HepG2 (cell line): ENCODE measurements around the gene PLK3. TPM values are rescaled to one million over a fixed set of nuclear protein-coding genes. Genes with fewer than 3 reads are reported as not detected.

Experiments used
- ATAC-seq: fragments of 200-7000 bp; cut with Tn5 transposase; 3 replicates; pipeline ENCODE4 v1.9.1; 2020; ENCODE audit warnings: mild to moderate bottlenecking, moderate library complexity
- BruUV-seq: library from RNA; stranded (reverse); fragments of 400-500 nt; replicated peaks from 2 replicates; lab custom pipeline; 2021; lab: Mats Ljungman, UMichigan
- CTCF ChIA-PET: fragments of 300-600 bp; formaldehyde crosslinking; extraction: SDS; loops from one replicate; lab custom pipeline; 2021; ENCODE audit warnings: low total read pairs, inconsistent platforms, low intra/inter-chr PET ratio; lab: Yijun Ruan, JAX
- POLR2A ChIA-PET: fragments of 350-600 bp; sonication (Branson Sonifier 250); formaldehyde crosslinking; loops from one replicate; lab custom pipeline; 2020; ENCODE audit warnings: antibody characterized with exemption, inconsistent platforms; lab: Yijun Ruan, JAX
- DNase-seq: peaks from one replicate; pipeline ENCODE4 v3.0.0-alpha.2; 2015; ENCODE audit warnings: low spot score
- FAIRE-seq: peaks from 3 replicates; lab custom pipeline; 2011; peaks lifted over from hg19 to GRCh38; lab: Jason Lieb, UNC
- H2AFZ ChIP-seq: one replicate; pipeline ENCODE4 v1.6.1; 2011; ENCODE audit warnings: low read length, inconsistent platforms
- H3K27ac ChIP-seq: fragments of 300-600 bp; 3 replicates; pipeline ENCODE4 v1.8.0; 2011; ENCODE audit warnings: mixed run types, mild to moderate bottlenecking, mixed read lengths, low read length, inconsistent platforms; ENCODE audit not compliant: insufficient read depth; ENCODE audit errors: extremely low read length
- H3K27me3 ChIP-seq, 2 experiments: fragments of 200-600 bp in 1 of 2; 2 replicates in 1 of 2; 3 replicates in 1 of 2; pipeline versions ENCODE4 v1.6.0 to v1.8.0; 2011; ENCODE audit warnings: low read length in 2 of 2, mild to moderate bottlenecking in 2 of 2, moderate library complexity in 2 of 2, inconsistent platforms in 1 of 2; ENCODE audit not compliant: insufficient read depth in 2 of 2, control insufficient read depth in 1 of 2
- H3K36me3 ChIP-seq, 2 experiments: fragments of 200-600 bp in 1 of 2; replicated peaks in 1 of 2; 2 replicates in 1 of 2; 3 replicates in 1 of 2; pipeline versions ENCODE4 v1.5.1 to v1.8.0; 2011; ENCODE audit warnings: low read length in 2 of 2, inconsistent platforms in 1 of 2; ENCODE audit not compliant: insufficient read depth in 2 of 2, control insufficient read depth in 1 of 2
- H3K4me1 ChIP-seq: 2 replicates; pipeline ENCODE4 v1.5.1; 2012; ENCODE audit warnings: low read length, inconsistent platforms; ENCODE audit not compliant: insufficient read depth
- H3K4me2 ChIP-seq: 2 replicates; pipeline ENCODE4 v1.6.0; 2011; ENCODE audit warnings: low read depth, low read length, inconsistent platforms
- H3K4me3 ChIP-seq, 3 experiments: fragments of 200-600 bp in 1 of 3; sonication (generic), shearing (Covaris generic) in 1 of 3; replicated peaks in 1 of 3; 2 replicates each; pipeline ENCODE4 v1.5.1; 2011 to 2016; ENCODE audit warnings: low read length in 3 of 3, inconsistent platforms in 2 of 3, low read depth in 2 of 3, mild to moderate bottlenecking in 2 of 3, control low read depth in 1 of 3, mixed read lengths in 1 of 3; ENCODE audit not compliant: insufficient read depth in 1 of 3
- H3K79me2 ChIP-seq: one replicate; pipeline ENCODE4 v1.6.1; 2011; ENCODE audit warnings: low read length, inconsistent platforms; ENCODE audit not compliant: insufficient read depth
- H3K9ac ChIP-seq: 2 replicates; pipeline ENCODE4 v1.6.0; 2011; ENCODE audit warnings: mild to moderate bottlenecking, low read depth, low read length, inconsistent platforms; ENCODE audit not compliant: insufficient read depth
- H3K9me3 ChIP-seq: 2 replicates; pipeline ENCODE4 v1.5.1; 2012; ENCODE audit warnings: mild to moderate bottlenecking, low read length
- H4K20me1 ChIP-seq: 2 replicates; pipeline ENCODE4 v1.6.0; 2011; ENCODE audit warnings: inconsistent platforms, mild to moderate bottlenecking, low read length, moderate library complexity; ENCODE audit not compliant: insufficient read depth
- ASH2L ChIP-seq: fragments of 300-600, 200-600 bp; sonication (generic); IDR thresholded peaks from 2 replicates; pipeline ENCODE4 v1.7.0; 2017; ENCODE audit warnings: low read depth, mild to moderate bottlenecking, moderate library complexity, mixed read lengths, low read length; ENCODE audit not compliant: insufficient read length
- ATF1 ChIP-seq: IDR thresholded peaks from 2 replicates; pipeline ENCODE4 v1.6.1; 2016; ENCODE audit warnings: mild to moderate bottlenecking, control low read depth
- MIER2 ChIP-seq: IDR thresholded peaks from 2 replicates; pipeline ENCODE4 v1.6.1; 2016; ENCODE audit warnings: missing biosample characterization, missing genetic modification reagents
- MZF1 ChIP-seq: sonication (generic); formaldehyde crosslinking; IDR thresholded peaks from 2 replicates; pipeline ENCODE4 v1.8.1; 2023; ENCODE audit warnings: mild to moderate bottlenecking, missing genetic modification reagents, borderline replicate concordance
- PPARG ChIP-seq: conservative IDR thresholded peaks from 2 replicates; pipeline ENCODE4 v1.6.1; 2016; ENCODE audit warnings: missing biosample characterization, missing genetic modification reagents
- SMARCC2 ChIP-seq: fragments of 450-650 bp; IDR thresholded peaks from 2 replicates; pipeline ENCODE4 v1.6.1; 2017; ENCODE audit warnings: antibody characterized with exemption, mild to moderate bottlenecking
- U2AF2 ChIP-seq: fragments of 200-400 bp; formaldehyde crosslinking; IDR thresholded peaks from 2 replicates; pipeline ENCODE4 v1.6.1; 2017; ENCODE audit warnings: low read depth, mild to moderate bottlenecking, low read length
- ZBTB7B ChIP-seq: sonication (generic); formaldehyde crosslinking; IDR thresholded peaks from 2 replicates; pipeline ENCODE4 v1.4.0; 2020; ENCODE audit warnings: missing genetic modification reagents
- ZKSCAN5 ChIP-seq: sonication (generic); formaldehyde crosslinking; IDR thresholded peaks from 2 replicates; pipeline ENCODE4 v1.5.1; 2020; ENCODE audit warnings: mild to moderate bottlenecking, missing genetic modification reagents
- ZKSCAN8 ChIP-seq: IDR thresholded peaks from 2 replicates; pipeline ENCODE4 v1.6.1; 2016; ENCODE audit warnings: borderline replicate concordance, missing genetic modification reagents, missing compliant biosample characterization
- ZNF33A ChIP-seq: sonication (generic); formaldehyde crosslinking; IDR thresholded peaks from 2 replicates; pipeline ENCODE4 v1.5.1; 2020; ENCODE audit warnings: missing genetic modification reagents, mild to moderate bottlenecking, moderate library complexity, borderline replicate concordance
- ZNF563 ChIP-seq: sonication (generic); formaldehyde crosslinking; IDR thresholded peaks from 2 replicates; pipeline ENCODE4 v1.8.0; 2022; ENCODE audit warnings: mild to moderate bottlenecking, moderate library complexity, missing genetic modification reagents
- ZNF709 ChIP-seq: sonication (generic); formaldehyde crosslinking; IDR thresholded peaks from 2 replicates; pipeline ENCODE4 v1.5.0; 2020; ENCODE audit warnings: mild to moderate bottlenecking, missing genetic modification reagents
- WGBS: methylation state at CpG from one replicate; pipeline ENCODE4 v1.1.6; 2017; ENCODE audit warnings: low lambda C conversion rate; 5-methylcytosine and 5-hydroxymethylcytosine counted together
- in situ Hi-C: cut with HindIII; loops from 2 replicates; pipeline ENCODE4 v1.10.0; 2017; ENCODE audit warnings: low pct_unique_long_range_greater_than_20kb; ENCODE audit not compliant: extremely low pct_ligation_motif_present
- intact Hi-C: fragments of 100-400 bp; cut with micrococcal nuclease; formaldehyde crosslinking; loops from one replicate; pipeline ENCODE4 v1.10.0; 2022; ENCODE audit not compliant: unreplicated experiment
- polyA plus RNA-seq, 8 experiments: library from polyadenylated mRNA; depleted of rRNA in 3 of 8; stranded (reverse) in 7 of 8; unstranded in 1 of 8; fragments of >200 nt; fragmentation: Illumina TruSeq in 4 of 8; extraction: Trizol in 4 of 8; gene quantifications; 2 replicates each; pipeline versions ENCODE4 v1.2.1 to v1.2.3, GENCODE V29; 2011 to 2016; ENCODE audit warnings: low read depth in 4 of 8, missing spikeins in 1 of 8, mixed read lengths in 1 of 8; ENCODE audit not compliant: insufficient read depth in 1 of 8
- total RNA-seq, 5 experiments: library from RNA; depleted of rRNA; stranded (reverse); fragments of >200 nt; fragmentation: Illumina TruSeq; extraction: Trizol; gene quantifications; 2 replicates each; pipeline ENCODE4 v1.2.3, GENCODE V29; 2016; ENCODE audit warnings: low read depth in 1 of 5
- TF ChIP-seq, protein P1 (sequence below): sonication (generic); formaldehyde crosslinking; IDR thresholded peaks from 2 replicates; pipeline ENCODE4 v1.5.1; 2020; ENCODE audit warnings: missing genetic modification reagents, mild to moderate bottlenecking, borderline replicate concordance
- TF ChIP-seq, protein P2 (sequence below): sonication (generic); formaldehyde crosslinking; IDR thresholded peaks from 2 replicates; pipeline ENCODE4 v1.5.1; 2020; ENCODE audit warnings: missing genetic modification reagents, mild to moderate bottlenecking, borderline replicate concordance
- TF ChIP-seq, protein P3 (sequence below): sonication (generic); formaldehyde crosslinking; IDR thresholded peaks from 2 replicates; pipeline ENCODE4 v1.8.1; 2023; ENCODE audit warnings: mild to moderate bottlenecking, missing genetic modification reagents, borderline replicate concordance
- TF ChIP-seq, protein P4 (sequence below): sonication (generic); formaldehyde crosslinking; conservative IDR thresholded peaks from 2 replicates; pipeline ENCODE4 v1.4.0; 2020; ENCODE audit warnings: missing genetic modification reagents

Gene PLK3
- total and polyA plus RNA-seq, 2 of the 13 experiments (the other 11 are each of a cell fraction or from before 2014, with no cell fraction given) = 9.8 to 16.9 TPM

DNA sequence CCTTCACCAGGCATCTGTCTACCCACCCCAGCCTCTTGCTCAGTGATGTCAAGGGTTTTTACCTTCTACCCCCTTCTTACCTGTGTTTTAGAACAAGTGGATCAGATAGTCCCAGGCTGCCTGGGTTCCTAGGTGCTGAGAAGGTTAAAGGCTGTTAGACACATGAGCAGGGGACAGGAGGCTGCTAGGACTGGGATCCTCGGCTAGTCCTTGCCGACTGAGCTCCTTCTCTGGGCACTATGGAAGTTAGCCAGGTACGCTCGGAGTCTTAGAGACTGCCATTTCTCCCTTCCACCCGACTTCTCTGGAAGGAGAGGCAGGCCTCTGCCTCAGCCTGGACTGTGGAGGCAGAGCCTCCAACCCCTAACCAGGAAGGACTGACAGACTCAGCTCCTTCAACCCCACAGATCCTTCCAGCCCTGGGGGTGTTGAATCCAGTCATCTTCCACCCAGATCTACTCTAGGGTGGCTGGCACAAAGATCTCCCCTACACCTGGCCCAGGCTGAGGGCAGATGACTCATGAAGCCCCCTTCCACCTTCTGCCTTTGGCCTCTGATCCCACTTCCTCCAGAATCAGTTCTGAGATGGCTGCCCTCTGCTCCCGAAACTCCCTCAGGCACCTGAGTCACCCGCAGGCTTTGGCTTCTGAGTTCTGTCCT is 6.7 kb downstream of the PLK3 start, which contains the start of gene DYNLT4:
TSS of gene DYNLT4 (minus strand) at position 648 of the 660 bp plus-strand sequence. CDS start 683 bp downstream, outside the sequence.
- no peak for FAIRE-seq
- no peaks in the 10 kb centered on the region for H3K27me3 ChIP-seq
- H3K36me3 ChIP-seq = peaks cover 6 to 38% of the 10 kb centered on the region in 2 experiments; a peak in 4 of 5 replicates
- ChIA-PET POLR2A (interaction anchor here (1.2 to 12.9 kb wide), 12 partner anchors 8 to 497 kb away, joined by 5 to 570 read pairs (median 24); partner anchors contain the start of genes BEST4, HECTD3, PLK3 and PTCH2), CTCF (no interaction called here)
- peaks cover 73% of the 10 kb centered on the region for H3K4me1 ChIP-seq
- TSS peak; percentile 78 for BruUV-seq
- peak within 1 kb of the TSS; percentile 98 for H3K4me2 ChIP-seq
- intact Hi-C loops = no loop called here
- peak within 1 kb of the TSS; percentile 100 for H3K27ac ChIP-seq
- H3K4me3 ChIP-seq = peak within 1 kb of the TSS; percentile 70 to 87 (median 78)
- H3K9me3 ChIP-seq = no peaks in the 10 kb centered on the region
- ATAC-seq = peak; percentile 0; the same call in 2 of the 3 replicates
- H3K9ac ChIP-seq = peak within 1 kb of the TSS; percentile 99
- in situ Hi-C loops = no loop called here
- no peak within 1 kb of the TSS for H2AFZ ChIP-seq
- H3K79me2 ChIP-seq = peaks cover 14% of the 10 kb centered on the region
- WGBS = 0% methylated on average over 1 of the region's 7 CpGs
- DNase-seq = no peak
- H4K20me1 ChIP-seq = 0 out of 2 replicates have a peak, but pooled peaks cover 6% of the 10 kb centered on the region
- TF ChIP-seq, protein P1, sequence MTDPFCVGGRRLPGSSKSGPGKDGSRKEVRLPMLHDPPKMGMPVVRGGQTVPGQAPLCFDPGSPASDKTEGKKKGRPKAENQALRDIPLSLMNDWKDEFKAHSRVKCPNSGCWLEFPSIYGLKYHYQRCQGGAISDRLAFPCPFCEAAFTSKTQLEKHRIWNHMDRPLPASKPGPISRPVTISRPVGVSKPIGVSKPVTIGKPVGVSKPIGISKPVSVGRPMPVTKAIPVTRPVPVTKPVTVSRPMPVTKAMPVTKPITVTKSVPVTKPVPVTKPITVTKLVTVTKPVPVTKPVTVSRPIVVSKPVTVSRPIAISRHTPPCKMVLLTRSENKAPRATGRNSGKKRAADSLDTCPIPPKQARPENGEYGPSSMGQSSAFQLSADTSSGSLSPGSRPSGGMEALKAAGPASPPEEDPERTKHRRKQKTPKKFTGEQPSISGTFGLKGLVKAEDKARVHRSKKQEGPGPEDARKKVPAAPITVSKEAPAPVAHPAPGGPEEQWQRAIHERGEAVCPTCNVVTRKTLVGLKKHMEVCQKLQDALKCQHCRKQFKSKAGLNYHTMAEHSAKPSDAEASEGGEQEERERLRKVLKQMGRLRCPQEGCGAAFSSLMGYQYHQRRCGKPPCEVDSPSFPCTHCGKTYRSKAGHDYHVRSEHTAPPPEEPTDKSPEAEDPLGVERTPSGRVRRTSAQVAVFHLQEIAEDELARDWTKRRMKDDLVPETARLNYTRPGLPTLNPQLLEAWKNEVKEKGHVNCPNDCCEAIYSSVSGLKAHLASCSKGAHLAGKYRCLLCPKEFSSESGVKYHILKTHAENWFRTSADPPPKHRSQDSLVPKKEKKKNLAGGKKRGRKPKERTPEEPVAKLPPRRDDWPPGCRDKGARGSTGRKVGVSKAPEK (CRISPR knock-in tag) = no peak
- TF ChIP-seq ZNF33A (CRISPR knock-in tag) (no peak), ZNF709 (CRISPR knock-in tag) (peak; percentile 2; the same call in 1 of the 2 replicates), U2AF2 (no peak), ASH2L (peak; percentile 8), MIER2 (CRISPR knock-in tag) (no peak), ATF1 (no peak), PPARG (peak; percentile 81; the same call in 1 of the 2 replicates), ZKSCAN8 (CRISPR knock-in tag) (0 out of 2 replicates have a peak, but pooled peaks have one; percentile 1), SMARCC2 (no peak), MZF1 (CRISPR knock-in tag) (0 out of 2 replicates have a peak, but pooled peaks have one; percentile 34), ZBTB7B (CRISPR knock-in tag) (0 out of 2 replicates have a peak, but pooled peaks have one; percentile 19), ZKSCAN5 (CRISPR knock-in tag) (0 out of 2 replicates have a peak, but pooled peaks have one; percentile 18), ZNF563 (no peak)
- TF ChIP-seq, protein P2, sequence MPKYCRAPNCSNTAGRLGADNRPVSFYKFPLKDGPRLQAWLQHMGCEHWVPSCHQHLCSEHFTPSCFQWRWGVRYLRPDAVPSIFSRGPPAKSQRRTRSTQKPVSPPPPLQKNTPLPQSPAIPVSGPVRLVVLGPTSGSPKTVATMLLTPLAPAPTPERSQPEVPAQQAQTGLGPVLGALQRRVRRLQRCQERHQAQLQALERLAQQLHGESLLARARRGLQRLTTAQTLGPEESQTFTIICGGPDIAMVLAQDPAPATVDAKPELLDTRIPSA = 0 out of 2 replicates have a peak, but pooled peaks have one; percentile 48
- TF ChIP-seq, protein P3, sequence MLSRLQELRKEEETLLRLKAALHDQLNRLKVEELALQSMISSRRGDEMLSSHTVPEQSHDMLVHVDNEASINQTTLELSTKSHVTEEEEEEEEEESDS (CRISPR knock-in tag) = no peak
- TF ChIP-seq, protein P4, sequence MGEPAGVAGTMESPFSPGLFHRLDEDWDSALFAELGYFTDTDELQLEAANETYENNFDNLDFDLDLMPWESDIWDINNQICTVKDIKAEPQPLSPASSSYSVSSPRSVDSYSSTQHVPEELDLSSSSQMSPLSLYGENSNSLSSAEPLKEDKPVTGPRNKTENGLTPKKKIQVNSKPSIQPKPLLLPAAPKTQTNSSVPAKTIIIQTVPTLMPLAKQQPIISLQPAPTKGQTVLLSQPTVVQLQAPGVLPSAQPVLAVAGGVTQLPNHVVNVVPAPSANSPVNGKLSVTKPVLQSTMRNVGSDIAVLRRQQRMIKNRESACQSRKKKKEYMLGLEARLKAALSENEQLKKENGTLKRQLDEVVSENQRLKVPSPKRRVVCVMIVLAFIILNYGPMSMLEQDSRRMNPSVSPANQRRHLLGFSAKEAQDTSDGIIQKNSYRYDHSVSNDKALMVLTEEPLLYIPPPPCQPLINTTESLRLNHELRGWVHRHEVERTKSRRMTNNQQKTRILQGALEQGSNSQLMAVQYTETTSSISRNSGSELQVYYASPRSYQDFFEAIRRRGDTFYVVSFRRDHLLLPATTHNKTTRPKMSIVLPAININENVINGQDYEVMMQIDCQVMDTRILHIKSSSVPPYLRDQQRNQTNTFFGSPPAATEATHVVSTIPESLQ = no peak
